ENCODE data around the gene AHI1.

Gene AHI1

GRCh38 chr6:135497412-135498184 lies at the start of gene AHI1:
Gene AHI1, minus strand, starts transcription at chr6:135497740. Its CDS starts 5,503 bp downstream, at chr6:135492237.
- peak; percentile 90 for DNase-seq

DNA sequence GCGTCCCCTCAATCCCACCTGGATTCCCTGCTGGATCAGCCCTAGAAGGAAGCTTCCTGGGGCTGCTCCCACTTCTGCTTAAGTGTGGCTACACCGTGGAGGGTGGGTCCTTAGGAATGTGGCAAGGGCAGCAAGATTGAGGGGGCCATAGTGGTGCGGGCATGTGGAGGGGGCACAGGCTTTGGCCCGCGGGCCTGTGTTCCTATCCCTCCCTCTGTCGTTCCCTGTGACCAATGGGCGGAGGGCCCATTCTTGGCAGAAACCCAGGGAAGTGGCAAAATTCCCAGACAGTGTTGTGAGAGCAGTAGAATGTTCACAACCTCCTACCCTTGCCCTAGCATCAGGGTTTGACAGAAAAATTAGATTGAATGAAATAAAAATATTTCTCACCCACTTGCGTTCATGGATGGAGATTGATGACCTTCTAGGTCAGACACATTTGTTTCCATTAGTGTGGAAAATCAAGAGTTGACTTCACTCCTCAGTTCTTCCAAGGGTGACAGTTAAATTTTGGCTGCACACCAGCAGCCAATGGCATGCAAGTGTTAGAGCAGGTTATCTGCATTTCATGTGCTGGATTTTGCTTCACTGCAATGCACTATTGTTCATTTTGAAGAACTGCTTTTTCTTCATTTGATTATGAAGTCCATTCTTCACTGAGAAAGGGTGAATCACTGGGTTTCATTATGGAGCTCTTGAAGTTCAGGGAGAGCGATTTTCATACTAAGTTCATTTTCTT lies 49.3 kb upstream of the AHI1 start:
- no peak for DNase-seq

DNA sequence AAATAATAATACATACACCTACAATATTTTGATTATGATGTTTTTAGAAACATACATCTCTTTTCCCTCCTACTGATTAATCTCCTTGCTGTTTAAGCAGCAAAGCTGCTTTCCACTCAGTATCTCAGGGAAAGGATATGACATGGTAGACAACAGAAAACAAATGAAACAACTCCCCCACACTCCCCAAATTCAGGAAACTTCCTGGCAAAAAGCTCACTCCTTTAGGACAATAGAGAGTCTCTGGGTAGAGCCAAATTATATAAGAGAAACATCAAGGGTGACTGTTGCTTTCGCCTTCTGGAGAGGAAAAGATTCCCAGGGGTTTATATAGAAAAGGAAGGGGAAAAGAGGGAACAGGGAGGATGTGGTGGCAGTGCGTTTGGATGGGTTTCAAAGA lies 48.7 kb upstream of the AHI1 start:
- no peak for DNase-seq

DNA sequence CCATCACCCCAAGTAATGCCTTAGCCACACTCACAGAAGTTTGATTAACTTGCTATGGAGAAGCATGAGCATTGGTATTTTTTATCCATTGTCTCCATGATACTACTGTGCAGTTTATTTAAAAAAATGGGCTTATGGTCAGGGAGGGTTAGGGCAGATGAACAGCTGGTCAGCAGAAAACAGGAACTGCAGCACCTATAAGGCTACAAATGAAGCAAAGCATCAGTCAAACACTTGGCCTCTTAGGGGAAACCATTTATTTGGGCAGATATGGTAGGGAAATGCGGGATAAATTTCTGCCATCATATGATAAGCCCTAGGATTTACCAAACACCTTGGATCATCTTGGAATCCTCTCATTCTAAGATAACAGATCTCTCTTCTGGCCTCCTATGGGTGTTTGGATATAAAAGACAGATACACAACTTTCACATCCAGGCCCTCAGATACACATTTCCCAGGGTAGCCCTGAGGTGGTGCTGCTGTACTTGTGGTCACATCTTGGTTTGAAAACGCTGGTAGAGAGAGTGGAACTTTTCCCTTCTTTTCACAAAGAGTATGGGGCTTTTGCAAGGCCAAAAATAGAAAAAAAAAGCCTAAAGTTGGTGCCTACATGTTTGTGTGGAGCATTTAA lies 42.8 kb upstream of the AHI1 start:
- peak; percentile 61 for DNase-seq

DNA sequence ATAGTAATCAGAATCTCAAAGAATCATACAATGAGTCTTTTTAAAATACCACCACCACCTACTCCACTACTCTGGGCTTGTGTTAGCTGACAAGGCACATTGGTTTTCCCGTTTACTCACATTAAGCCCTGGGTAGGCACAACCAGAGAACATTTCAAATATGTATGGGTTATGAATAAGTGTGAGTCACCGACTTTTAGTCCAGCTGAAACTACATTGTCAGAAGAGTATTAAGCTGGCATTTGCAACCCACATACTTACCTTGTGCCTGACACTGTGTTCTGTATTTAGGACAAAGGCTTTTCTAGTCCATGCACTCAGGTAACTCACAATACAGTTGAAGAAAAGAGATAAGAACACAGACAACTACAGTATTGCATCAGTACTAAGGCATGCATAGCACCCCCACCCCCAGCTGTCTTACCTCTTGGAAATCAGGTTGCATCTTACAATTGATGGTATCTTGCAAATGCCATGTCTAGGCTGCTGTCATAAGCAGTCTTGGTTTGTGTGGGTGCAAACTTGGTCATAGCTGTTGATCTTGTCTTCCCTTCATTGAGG lies 40.3 kb upstream of the AHI1 start:
- DNase-seq, result peak; percentile 85

GRCh38 chr6:135535989-135536414 lies 38.5 kb upstream of the AHI1 start:
- peak; percentile 95 for DNase-seq

DNA sequence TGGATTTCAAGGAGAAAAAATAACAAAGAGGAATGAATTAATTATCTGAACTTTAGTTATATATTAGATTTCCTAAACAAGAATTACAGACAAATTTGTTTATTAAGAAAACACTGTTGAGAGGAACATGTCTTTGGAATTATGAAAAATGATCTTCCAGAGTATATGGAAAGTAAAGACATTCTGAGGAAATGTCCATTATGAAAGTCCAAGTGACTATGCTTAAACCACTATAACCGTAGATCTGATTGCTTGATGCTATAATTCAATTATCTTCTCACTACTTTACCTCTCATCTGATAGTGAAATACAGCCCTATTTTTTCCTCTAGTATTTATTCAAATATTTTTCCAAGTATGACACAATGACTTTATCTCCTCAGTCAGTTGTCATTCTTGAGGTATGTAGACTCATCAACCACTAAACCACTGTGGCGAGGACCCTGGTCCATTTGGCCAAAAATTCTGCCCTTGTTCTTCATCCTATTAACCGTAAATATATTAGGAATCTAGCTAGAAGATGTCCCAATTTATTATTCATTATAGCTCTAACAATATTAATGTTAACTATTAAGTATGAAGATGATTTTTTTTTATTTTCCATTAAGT lies 37.3 kb upstream of the AHI1 start:
- DNase-seq, result peak; percentile 65

- no peak for DNase-seq
These were observed 35.0 kb upstream of the AHI1 start for GRCh38 chr6:135532559-135532958.

GRCh38 chr6:135531954-135532490 lies 34.5 kb upstream of the AHI1 start:
- DNase-seq, result no peak

- DNase-seq, result no peak
These were observed 32.6 kb upstream of the AHI1 start for GRCh38 chr6:135530113-135530512.

DNA sequence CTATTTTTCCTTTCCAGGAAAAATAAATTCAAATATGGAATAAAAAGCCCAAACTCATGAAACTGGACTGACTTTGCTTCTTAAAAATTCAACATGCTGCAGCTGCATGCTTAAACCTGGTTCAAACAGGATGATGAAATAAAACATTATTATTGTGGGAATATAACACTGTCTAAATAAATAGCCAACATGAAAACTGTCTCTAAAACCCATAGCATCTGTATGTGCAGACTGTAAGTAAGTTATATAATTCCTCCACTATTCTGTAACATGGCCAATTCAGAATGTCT lies 30.4 kb upstream of the AHI1 start:
- no peak for DNase-seq

DNA sequence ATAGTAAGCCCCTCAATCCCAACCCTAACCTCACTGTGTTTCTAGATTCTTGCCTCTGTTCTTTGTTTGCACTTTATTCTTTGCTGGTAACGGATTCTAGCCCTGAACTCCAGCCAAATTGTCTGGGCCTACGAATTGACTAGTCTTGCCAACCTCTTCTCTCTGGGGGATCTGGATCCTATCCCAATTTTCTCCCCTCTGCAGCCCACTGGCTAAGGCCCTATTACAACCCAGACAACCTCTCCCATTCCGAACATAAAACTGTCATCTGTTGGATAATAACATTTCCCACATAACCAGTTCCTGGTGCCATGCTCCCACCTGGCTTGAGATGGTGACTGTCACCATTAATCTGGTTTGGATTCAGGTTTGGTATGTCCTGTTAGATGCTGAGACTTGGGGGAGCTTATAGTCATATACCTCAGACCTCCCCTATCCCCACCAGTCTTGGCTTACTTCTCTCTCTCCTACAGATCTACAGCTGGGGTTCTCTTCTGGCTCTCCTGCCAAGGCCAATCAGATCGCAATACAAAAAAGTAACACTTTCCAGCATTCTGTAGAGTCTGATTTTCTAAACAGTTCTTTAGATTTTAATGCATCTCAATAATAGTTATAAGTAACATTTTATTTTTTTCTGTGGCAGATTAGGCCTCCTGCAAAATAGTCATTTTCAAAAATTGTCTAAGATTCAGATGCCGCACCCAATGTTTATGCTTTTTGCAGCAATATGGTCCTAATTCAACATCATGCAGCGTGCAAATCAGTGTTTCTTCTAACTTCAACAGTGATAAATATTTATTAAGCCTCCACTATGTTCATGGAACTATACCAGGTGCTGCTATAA lies 29.8 kb upstream of the AHI1 start:
- no peak for DNase-seq

GRCh38 chr6:135525594-135525993 lies 28.1 kb upstream of the AHI1 start:
- DNase-seq, result no peak

GRCh38 chr6:135522965-135523692 lies 25.6 kb upstream of the AHI1 start:
- DNase-seq, result no peak

- peak; percentile 55 for DNase-seq
These were observed 23.9 kb upstream of the AHI1 start for GRCh38 chr6:135521431-135521830.

GRCh38 chr6:135520781-135521180 lies 23.2 kb upstream of the AHI1 start:
- DNase-seq, result peak; percentile 39

- DNase-seq, result no peak
These were observed 21.8 kb upstream of the AHI1 start for GRCh38 chr6:135519348-135519747.

DNA sequence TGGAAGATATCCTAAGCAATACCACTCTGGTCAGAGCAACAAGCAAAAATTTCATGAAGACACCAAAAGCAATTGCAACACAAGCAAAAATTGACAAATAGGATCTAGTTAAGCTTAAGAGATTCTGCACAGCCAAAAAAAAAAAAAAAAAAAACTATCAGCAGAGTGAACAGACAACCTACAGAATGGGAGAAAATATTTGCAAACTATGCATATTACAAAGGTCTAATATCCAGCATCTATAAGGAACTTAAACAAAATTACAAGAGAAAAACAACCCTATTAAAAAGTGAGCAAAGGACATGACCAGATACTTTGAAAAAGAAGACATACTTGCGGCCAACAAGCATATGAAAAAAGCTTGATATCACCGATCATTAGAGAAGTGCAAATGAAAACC lies 20.0 kb upstream of the AHI1 start:
- DNase-seq, result no peak

- DNase-seq, result no peak
These were observed 17.2 kb upstream of the AHI1 start for GRCh38 chr6:135514706-135515105.

- DNase-seq, result peak; percentile 63
These were observed 8.9 kb upstream of the AHI1 start for GRCh38 chr6:135506270-135506997.

GRCh38 chr6:135505648-135506047 lies 8.1 kb upstream of the AHI1 start:
- peak; percentile 41 for DNase-seq
